Stimulated activated naive CD8-positive, alpha-beta T cell treated with anti-CD3 and anti-CD28 coated beads, Interleukin-15, Interleukin-2, amounts not matched to agents 100 ng/mL and 50 ng/mL, for 24 hours (primary cell): ENCODE results near the gene CFAP20DC.

Source experiments
- H3K27ac Mint-ChIP-seq: one replicate; pipeline ENCODE4 v1.8.0; 2021; ENCODE audit warnings: mild to moderate bottlenecking, mixed read lengths
- H3K27me3 Mint-ChIP-seq: one replicate; pipeline ENCODE4 v1.8.0; 2021; ENCODE audit warnings: mixed read lengths
- H3K36me3 Mint-ChIP-seq: one replicate; pipeline ENCODE4 v1.8.0; 2021; ENCODE audit warnings: low read depth, mixed read lengths
- H3K4me1 Mint-ChIP-seq: one replicate; pipeline ENCODE4 v1.8.0; 2021; ENCODE audit warnings: low read depth, mixed read lengths
- H3K4me3 Mint-ChIP-seq: one replicate; pipeline ENCODE4 v1.8.0; 2021; ENCODE audit warnings: mild to moderate bottlenecking, mixed read lengths
- H3K9me3 Mint-ChIP-seq: one replicate; pipeline ENCODE4 v1.8.0; 2021; ENCODE audit warnings: mixed read lengths

CFAP20DC gene

GRCh38 chr3:58692484-58692883 lies 357.3 kb downstream of the CFAP20DC start:
- no peaks in the 10 kb centered on the region for H3K4me1 Mint-ChIP-seq
- H3K27ac Mint-ChIP-seq = no peak overlapping the region
- H3K4me3 Mint-ChIP-seq = no peak overlapping the region
- H3K9me3 Mint-ChIP-seq = peaks cover 6% of the 10 kb centered on the region
- H3K36me3 Mint-ChIP-seq = no peaks in the 10 kb centered on the region
- peaks cover 15% of the 10 kb centered on the region for H3K27me3 Mint-ChIP-seq
